CD4-positive, alpha-beta T cell (primary cell): Measurements from ENCODE around the gene USP32. TPM values are rescaled to one million over a fixed set of nuclear protein-coding genes. Genes with fewer than 3 reads are reported as not detected.
"Not testable (repeated sequence)": the region's sequence is repeated elsewhere in the genome, so short reads cannot be mapped to it uniquely, and the experiment has no call there.

Source experiments
- ATAC-seq: fragments of 200-7000 bp; cut with Tn5 transposase; one replicate; pipeline ENCODE4 v1.10.0; 2022; ENCODE audit warnings: mild to moderate bottlenecking; ENCODE audit not compliant: poor library complexity
- CTCF ChIA-PET: fragments of 350-600 bp; sonication (Branson Sonifier 250); formaldehyde crosslinking; loops from one replicate; lab custom pipeline; 2021; ENCODE audit warnings: antibody characterized with exemption, inconsistent platforms; lab: Charles Lee
- POLR2A ChIA-PET: fragments of 350-600 bp; sonication (Branson Sonifier 250); formaldehyde crosslinking; loops from one replicate; lab custom pipeline; 2021; ENCODE audit warnings: antibody characterized with exemption, inconsistent platforms; lab: Charles Lee
- DNase-seq, 14 experiments: peaks; one replicate each; pipeline ENCODE4 v3.0.0-alpha.2; 2013 to 2020; ENCODE audit warnings: mixed read lengths in 2 of 14
- H3K27ac ChIP-seq, 2 donors: one replicate each; pipeline versions ENCODE4 v1.5.1 to v1.7.0; 2013; ENCODE audit warnings: low read length in 2 of 2, low read depth in 1 of 2, mild to moderate bottlenecking in 1 of 2
- H3K27me3 ChIP-seq, 2 experiments: 1 replicate in 1 of 2; 2 replicates in 1 of 2; pipeline versions ENCODE4 v1.6.1 to v1.7.0; 2013; ENCODE audit warnings: low read length in 2 of 2, control low read depth in 1 of 2, mild to moderate bottlenecking in 1 of 2, moderate library complexity in 1 of 2; ENCODE audit not compliant: insufficient read depth in 2 of 2, control insufficient read depth in 1 of 2
- H3K36me3 ChIP-seq: one replicate; pipeline ENCODE4 v1.6.1; 2013; ENCODE audit warnings: low read length, control low read depth; ENCODE audit not compliant: insufficient read depth
- H3K4me1 ChIP-seq: one replicate; pipeline ENCODE4 v1.6.1; 2013; ENCODE audit warnings: low read length, control low read depth; ENCODE audit not compliant: insufficient read depth
- H3K4me3 ChIP-seq: one replicate; pipeline ENCODE4 v1.5.1; 2013; ENCODE audit warnings: mild to moderate bottlenecking, low read length, moderate library complexity
- H3K9me3 ChIP-seq, 2 experiments: 1 replicate in 1 of 2; 2 replicates in 1 of 2; pipeline versions ENCODE4 v1.6.1 to v1.7.0; 2013; ENCODE audit warnings: low read length in 2 of 2, mild to moderate bottlenecking in 2 of 2, control low read depth in 1 of 2, moderate library complexity in 1 of 2; ENCODE audit not compliant: control insufficient read depth in 1 of 2, insufficient read depth in 1 of 2
- H3K27ac Mint-ChIP-seq: one replicate; pipeline ENCODE4 v1.8.0; 2020; ENCODE audit warnings: mixed read lengths
- H3K27me3 Mint-ChIP-seq: one replicate; pipeline ENCODE4 v1.8.0; 2021; ENCODE audit warnings: mixed read lengths
- H3K36me3 Mint-ChIP-seq: one replicate; pipeline ENCODE4 v1.8.0; 2021; ENCODE audit warnings: low read depth, mixed read lengths
- H3K4me1 Mint-ChIP-seq: one replicate; pipeline ENCODE4 v1.8.0; 2021; ENCODE audit warnings: low read depth, mixed read lengths
- H3K4me3 Mint-ChIP-seq: one replicate; pipeline ENCODE4 v1.8.0; 2020; ENCODE audit warnings: mild to moderate bottlenecking, mixed read lengths
- H3K9me3 Mint-ChIP-seq: one replicate; pipeline ENCODE4 v1.8.0; 2020; ENCODE audit warnings: mixed read lengths
- intact Hi-C, 2 experiments: fragments of 100-400 bp; cut with DNase I in 1 of 2; cut with micrococcal nuclease in 1 of 2; formaldehyde crosslinking; loops; one replicate each; pipeline versions ENCODE4 v1.15.1 to v1.9.0; 2023 to 2025; cut with DNase I, micrococcal nuclease
- total RNA-seq, 174 experiments: library from RNA in 2 of 174; stranded (reverse) in 2 of 174; gene quantifications; one replicate each; pipeline ENCODE4 v1.2.3 and lab custom pipeline; 2021 to 2026
- TF ChIP-seq, protein P1 (sequence below): fragments of 200-600 bp; IDR thresholded peaks from one replicate; pipeline ENCODE4 v1.8.0; 2022; ENCODE audit warnings: antibody characterized with exemption, mild to moderate bottlenecking

Gene USP32
- total RNA-seq, 2 experiments from 2014 or later = 23.9 to 24.7 TPM

DNA sequence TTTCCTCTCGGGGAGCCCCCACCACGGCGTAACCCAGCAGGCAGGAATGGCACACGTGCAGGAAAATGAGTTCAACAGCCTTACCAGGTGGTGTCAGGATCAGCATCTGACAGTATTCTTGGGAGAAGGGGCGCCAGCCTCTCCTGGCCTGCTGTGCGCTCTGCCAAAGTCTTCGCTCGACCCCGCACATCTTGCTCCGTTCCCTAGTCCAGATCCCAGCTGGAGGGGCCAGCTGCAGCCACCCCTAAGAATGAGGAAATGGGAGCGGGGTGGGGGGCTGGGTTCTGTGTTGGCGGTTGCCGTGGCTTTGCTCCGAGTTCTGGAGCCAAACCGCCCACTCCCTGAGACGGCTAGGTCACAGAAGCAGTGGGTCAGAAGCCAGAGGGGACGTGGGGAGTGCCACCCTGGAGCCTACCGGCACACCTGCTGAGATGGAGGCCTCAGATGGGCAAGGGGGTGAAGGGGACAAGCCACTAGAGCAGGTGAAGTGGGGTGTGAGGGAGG is 30.3 kb upstream of the USP32 start, which contains the start of gene CHCT1:
CHCT1 (plus strand) TSS at position 328 of the 504 bp plus-strand sequence; CDS start at position 432, 104 bp downstream.
- no peak within 1 kb of the TSS for H3K27ac ChIP-seq
- H3K4me1 ChIP-seq = peaks cover 13% of the 10 kb centered on the region
- no peaks in the 10 kb centered on the region for H3K36me3 Mint-ChIP-seq
- H3K27ac Mint-ChIP-seq = peak within 1 kb of the TSS; percentile 36
- intact Hi-C loops = no loop called here
- ATAC-seq = no peak
- H3K4me3 ChIP-seq = peak within 1 kb of the TSS; percentile 52
- ChIA-PET CTCF (no interaction called here), POLR2A (no interaction called here)
- H3K36me3 ChIP-seq = no peaks in the 10 kb centered on the region
- H3K4me3 Mint-ChIP-seq = peak within 1 kb of the TSS; percentile 84
- H3K4me1 Mint-ChIP-seq = peaks cover 5% of the 10 kb centered on the region
- H3K9me3 Mint-ChIP-seq = no peaks in the 10 kb centered on the region
- TF ChIP-seq, protein P1, sequence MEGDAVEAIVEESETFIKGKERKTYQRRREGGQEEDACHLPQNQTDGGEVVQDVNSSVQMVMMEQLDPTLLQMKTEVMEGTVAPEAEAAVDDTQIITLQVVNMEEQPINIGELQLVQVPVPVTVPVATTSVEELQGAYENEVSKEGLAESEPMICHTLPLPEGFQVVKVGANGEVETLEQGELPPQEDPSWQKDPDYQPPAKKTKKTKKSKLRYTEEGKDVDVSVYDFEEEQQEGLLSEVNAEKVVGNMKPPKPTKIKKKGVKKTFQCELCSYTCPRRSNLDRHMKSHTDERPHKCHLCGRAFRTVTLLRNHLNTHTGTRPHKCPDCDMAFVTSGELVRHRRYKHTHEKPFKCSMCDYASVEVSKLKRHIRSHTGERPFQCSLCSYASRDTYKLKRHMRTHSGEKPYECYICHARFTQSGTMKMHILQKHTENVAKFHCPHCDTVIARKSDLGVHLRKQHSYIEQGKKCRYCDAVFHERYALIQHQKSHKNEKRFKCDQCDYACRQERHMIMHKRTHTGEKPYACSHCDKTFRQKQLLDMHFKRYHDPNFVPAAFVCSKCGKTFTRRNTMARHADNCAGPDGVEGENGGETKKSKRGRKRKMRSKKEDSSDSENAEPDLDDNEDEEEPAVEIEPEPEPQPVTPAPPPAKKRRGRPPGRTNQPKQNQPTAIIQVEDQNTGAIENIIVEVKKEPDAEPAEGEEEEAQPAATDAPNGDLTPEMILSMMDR = no peak
- no peaks in the 10 kb centered on the region for H3K9me3 ChIP-seq
- no peaks in the 10 kb centered on the region for H3K27me3 ChIP-seq
- no peaks in the 10 kb centered on the region for H3K27me3 Mint-ChIP-seq
- DNase-seq = peak in 2 of 14 experiments; percentile 19 to 26

DNA sequence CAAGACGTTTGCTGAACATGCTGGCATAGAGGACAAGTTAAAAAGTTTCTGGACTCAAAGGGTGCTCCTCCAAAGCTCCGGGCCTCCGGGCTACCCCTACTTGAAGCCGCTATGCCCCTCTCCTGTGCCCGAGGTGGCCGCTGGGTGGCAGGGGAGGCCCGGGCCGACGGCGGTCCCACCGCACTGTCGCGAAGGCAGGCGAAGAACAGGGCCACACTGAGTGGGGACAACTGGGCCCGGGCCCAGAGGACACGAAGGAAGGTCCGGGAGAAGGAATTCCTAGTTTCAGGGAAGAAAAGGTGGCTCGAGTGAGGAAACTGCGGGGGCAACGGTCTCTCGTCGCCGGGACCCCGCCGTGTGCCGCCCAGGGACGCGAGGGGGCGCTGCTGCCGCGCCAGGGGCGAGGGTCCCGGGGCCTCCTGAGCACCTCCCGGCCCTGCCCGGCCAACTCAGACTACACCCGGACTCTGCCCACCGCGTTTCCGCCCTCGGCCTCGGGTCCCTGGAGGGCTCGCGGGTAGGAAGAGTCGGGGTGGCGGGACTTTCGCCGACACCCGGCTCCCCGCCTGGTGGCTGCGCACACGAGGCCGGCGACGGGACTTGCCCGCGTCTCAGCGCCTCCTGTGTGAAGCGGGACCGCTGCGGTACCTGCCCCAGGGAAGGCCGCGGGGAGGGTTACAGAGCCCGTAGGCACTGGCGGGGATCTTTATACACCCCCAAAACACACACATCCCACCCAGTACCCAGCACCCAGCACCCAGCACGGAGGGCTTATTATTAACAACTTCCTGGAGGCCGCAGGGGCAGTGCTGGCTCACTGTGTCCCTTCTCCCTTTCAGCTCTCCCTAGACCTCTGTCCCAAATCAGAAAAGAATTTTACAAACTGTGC is 29.6 kb upstream of the USP32 start:
- peak overlapping the region; percentile 52 for H3K4me3 ChIP-seq
- Mint-ChIP-seq H3K9me3 (no peaks in the 10 kb centered on the region), H3K4me3 (peak overlapping the region; percentile 84), H3K36me3 (no peaks in the 10 kb centered on the region), H3K4me1 (peaks cover 5% of the 10 kb centered on the region), H3K27ac (peak overlapping the region; percentile 24), H3K27me3 (no peaks in the 10 kb centered on the region)
- H3K9me3 ChIP-seq = no peaks in the 10 kb centered on the region
- intact Hi-C loops = loop anchor here (1.0 to 2.0 kb wide), 5 partner anchors 15 to 217 kb away; no protein-coding TSS in a partner anchor
- TF ChIP-seq, protein P1 = peak; percentile 100
- ATAC-seq (peak; percentile 95), DNase-seq (peak; percentile 55 to 85 (median 65))
- no peaks in the 10 kb centered on the region for H3K27me3 ChIP-seq
- POLR2A ChIA-PET = interaction anchor here (0.6 kb wide), 2 partner anchors 29 to 217 kb away, joined by 3 to 5 read pairs; partner anchors contain the start of gene USP32
- peaks cover 13% of the 10 kb centered on the region for H3K4me1 ChIP-seq
- CTCF ChIA-PET = interaction anchor here (0.5 to 1.0 kb wide), 14 partner anchors 10 to 1130 kb away, joined by 3 to 9 read pairs (median 3); partner anchors contain the start of genes BCAS3 and USP32
- H3K27ac ChIP-seq = no peak overlapping the region
- no peaks in the 10 kb centered on the region for H3K36me3 ChIP-seq

DNA sequence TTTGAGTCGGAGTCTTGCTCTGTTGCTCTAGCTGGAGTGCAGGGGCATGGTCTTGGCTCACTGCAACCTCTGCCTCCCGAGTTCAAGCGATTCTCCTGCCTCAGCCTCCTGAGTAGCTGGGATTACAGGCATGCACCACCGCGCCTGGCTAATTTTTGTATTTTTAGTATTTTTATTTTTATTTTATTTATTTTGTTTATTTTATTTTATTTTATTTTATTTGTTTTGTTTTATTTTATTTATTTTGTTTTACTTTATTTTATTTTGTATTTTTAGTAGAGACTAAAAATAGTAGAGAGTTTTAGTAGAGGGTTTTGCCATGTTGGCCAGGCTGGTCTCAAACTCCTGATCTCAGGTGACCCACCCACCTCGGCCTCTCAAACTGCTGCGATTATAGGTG is 27.9 kb upstream of the USP32 start:
- H3K27ac ChIP-seq, H3K4me3 ChIP-seq, ATAC-seq, H3K4me3 Mint-ChIP-seq, DNase-seq, H3K27me3 Mint-ChIP-seq, H3K9me3 ChIP-seq, H3K36me3 Mint-ChIP-seq, H3K27ac Mint-ChIP-seq, H3K4me1 Mint-ChIP-seq, POLR2A ChIA-PET, H3K27me3 ChIP-seq, CTCF ChIA-PET, H3K9me3 Mint-ChIP-seq, H3K36me3 ChIP-seq: not testable (repeated sequence)
- intact Hi-C loops = loop anchor here in 1 of 2 experiments (2.0 kb wide), 2 partner anchors 25 to 149 kb away; no protein-coding TSS in a partner anchor
- peaks cover 13% of the 10 kb centered on the region for H3K4me1 ChIP-seq

DNA sequence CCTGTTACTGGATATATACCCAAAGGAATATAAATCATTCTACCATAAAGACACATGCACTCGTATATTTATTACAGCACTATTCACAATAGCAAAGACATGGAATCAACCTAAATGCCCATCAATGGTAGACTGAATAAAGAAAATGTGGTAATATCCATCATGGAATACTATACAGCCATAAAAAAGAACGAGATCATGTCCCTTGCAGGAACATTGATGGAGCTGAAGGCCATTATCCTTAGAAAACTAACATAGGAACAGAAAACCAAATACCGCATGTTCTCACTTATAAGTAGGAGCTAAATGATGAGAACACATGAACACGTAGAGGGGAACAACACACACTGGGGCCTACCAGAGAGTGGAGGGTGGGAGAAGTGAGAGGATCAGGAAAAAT is 27.1 kb upstream of the USP32 start:
- H3K36me3 Mint-ChIP-seq, POLR2A ChIA-PET, intact Hi-C loops, H3K27me3 Mint-ChIP-seq, ATAC-seq, CTCF ChIA-PET, H3K9me3 ChIP-seq, H3K9me3 Mint-ChIP-seq, H3K4me3 ChIP-seq, DNase-seq, H3K27ac Mint-ChIP-seq, H3K36me3 ChIP-seq, H3K4me1 Mint-ChIP-seq, H3K27me3 ChIP-seq, H3K27ac ChIP-seq: not testable (repeated sequence)
- peak overlapping the region; percentile 4 for H3K4me3 Mint-ChIP-seq
- H3K4me1 ChIP-seq = peaks cover 13% of the 10 kb centered on the region
